ENCODE measurements around the gene NPVF. TPM values are rescaled to one million over a fixed set of nuclear protein-coding genes. Genes with fewer than 3 reads are reported as not detected.

Gene NPVF
- total RNA-seq, 2 donors from 2014 or later: not detected

DNA sequence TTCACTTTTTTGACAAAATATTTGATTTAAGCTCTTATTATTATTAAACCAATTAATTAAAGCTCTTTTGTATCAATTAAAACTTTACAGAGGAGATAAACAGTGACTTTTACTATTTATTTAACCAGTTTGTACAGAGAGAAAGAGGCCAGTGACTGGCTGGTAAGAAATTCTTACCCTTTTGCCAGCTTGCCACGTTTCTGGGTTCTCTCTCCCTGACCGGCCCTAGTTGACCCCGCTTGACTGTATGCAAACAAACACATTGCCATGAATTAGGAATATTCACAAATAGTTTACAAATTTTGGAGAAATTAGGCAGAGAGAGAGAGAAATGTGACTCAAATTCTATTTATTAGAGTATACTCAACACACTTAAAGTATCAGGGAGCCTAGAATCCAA is 36.2 kb downstream of the NPVF start:
- Mint-ChIP-seq H3K27ac (no peak overlapping the region), H3K9me3 (peaks cover 0 to 4% of the 10 kb centered on the region in 2 donors), H3K36me3 (no peaks in the 10 kb centered on the region)
- no peak for ATAC-seq
- no peak for DNase-seq (ENCODE audit: low spot score in 2 of 2)

DNA sequence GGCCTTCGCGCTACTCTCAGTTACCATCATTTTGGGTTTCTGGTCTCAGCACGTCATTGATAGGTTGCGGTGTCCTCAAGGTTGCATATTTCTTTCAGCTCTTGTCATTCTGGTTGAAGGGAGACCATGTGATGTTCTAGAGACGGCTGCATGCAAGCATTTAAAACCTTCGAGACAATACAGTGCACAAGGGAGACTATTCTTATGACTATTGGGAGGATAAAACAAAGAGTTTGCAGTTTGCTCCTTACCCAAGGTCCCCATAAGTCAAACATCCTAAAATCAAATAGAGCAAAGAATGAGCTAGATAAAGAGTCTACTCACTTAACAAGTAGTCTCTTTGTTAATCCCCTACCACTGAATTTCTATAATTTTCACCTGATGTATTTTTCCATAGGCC is 39.1 kb downstream of the NPVF start:
- H3K36me3 Mint-ChIP-seq: no peaks in the 10 kb centered on the region
- no peak overlapping the region for H3K27ac Mint-ChIP-seq
- no peaks in the 10 kb centered on the region for H3K9me3 Mint-ChIP-seq
- ATAC-seq: no peak
- DNase-seq (ENCODE audit: low spot score in 2 of 2): no peak

DNA sequence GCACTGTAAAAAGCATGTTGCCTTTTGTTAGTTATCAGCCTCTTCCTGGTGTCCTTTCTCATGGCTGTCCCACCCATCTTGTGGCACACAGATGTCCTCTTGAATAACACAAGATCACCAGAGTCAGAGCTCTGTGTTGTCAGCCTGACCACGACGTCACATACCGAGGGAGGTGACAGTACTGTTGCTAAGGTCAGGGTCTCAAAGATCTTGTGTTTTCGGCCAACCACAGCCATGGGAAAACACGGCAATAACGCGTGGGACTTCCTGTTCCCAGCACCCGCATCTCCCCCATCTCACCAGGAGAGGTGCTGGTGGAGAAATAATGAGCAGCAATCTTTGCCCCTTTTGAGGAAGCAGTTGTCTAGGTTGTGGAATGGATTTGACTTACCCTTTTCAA is 40.4 kb downstream of the NPVF start:
- H3K27ac Mint-ChIP-seq: no peak overlapping the region
- H3K36me3 Mint-ChIP-seq: no peaks in the 10 kb centered on the region
- no peaks in the 10 kb centered on the region for H3K9me3 Mint-ChIP-seq
- DNase-seq (ENCODE audit: low spot score in 2 of 2) (no peak), ATAC-seq (no peak)

DNA sequence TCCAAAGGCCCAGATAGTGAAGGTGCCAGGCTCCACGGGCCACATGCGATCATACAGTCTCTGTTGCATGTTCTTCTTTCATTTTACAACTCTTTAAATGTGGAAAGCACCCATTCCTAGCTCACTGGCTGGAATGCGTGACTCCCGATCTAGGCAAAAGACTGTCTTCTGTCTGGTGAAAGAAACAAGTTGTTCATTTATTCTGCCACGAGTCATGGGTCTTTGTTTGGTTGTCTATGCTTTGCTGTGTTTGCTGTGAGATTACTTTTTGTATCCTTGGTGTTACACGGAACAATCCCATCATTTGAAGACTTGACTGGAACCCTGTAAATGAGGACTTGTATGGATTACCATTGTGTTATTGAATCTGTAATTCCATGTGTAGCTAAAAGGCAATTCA is 41.9 kb downstream of the NPVF start:
- DNase-seq (ENCODE audit: low spot score in 2 of 2): no peak
- Mint-ChIP-seq H3K36me3 (no peaks in the 10 kb centered on the region), H3K9me3 (no peaks in the 10 kb centered on the region), H3K27ac (no peak overlapping the region)
- no peak for ATAC-seq

DNA sequence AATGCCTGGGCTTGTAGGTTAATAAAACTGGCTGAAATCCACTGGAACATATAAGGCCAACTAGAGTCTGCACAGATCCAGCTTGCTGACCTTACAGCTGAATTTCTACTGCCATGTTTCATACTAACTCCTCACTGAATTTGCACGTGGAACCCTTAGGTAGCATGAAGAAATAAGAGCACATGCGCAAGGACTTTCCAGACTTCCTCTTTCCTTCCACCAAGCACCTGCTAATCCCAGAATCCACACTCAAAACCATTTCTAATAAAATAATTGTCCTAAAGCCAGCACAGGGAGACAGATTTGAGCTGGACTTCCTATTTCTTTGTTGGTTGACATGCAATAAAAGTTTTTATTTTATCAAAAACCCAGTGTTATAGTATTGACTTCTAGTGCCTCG is 46.8 kb downstream of the NPVF start:
- peak overlapping the region in 1 of 2 donors; percentile 89 for H3K27ac Mint-ChIP-seq
- no peaks in the 10 kb centered on the region for H3K36me3 Mint-ChIP-seq
- peaks cover 0 to 5% of the 10 kb centered on the region in 2 donors for H3K9me3 Mint-ChIP-seq
- no peak for ATAC-seq
- DNase-seq (ENCODE audit: low spot score in 2 of 2): no peak

DNA sequence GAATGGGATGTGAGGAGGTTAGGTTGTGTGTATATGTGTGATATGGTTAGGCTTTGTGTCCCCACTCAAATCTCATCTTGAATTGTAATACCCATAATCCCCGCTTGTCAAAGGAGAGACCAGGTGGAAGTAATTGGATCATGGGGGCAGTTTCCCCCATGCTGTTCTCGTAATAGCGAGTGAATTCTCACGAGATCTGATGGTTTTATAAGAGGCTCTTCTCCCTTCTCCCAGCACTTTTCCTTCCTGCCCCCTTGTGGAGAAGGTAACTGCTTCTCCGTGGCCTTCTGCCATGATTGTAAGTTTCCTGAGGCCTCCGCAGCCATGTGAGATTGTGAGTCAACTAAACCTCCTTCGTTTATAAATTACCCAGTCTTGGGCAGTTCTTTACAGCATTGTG is 47.3 kb downstream of the NPVF start:
- Mint-ChIP-seq H3K27ac (peak overlapping the region; percentile 38 to 89), H3K9me3 (peaks cover 0 to 5% of the 10 kb centered on the region in 2 donors), H3K36me3 (no peaks in the 10 kb centered on the region)
- no peak for ATAC-seq
- no peak for DNase-seq (ENCODE audit: low spot score in 2 of 2)

DNA sequence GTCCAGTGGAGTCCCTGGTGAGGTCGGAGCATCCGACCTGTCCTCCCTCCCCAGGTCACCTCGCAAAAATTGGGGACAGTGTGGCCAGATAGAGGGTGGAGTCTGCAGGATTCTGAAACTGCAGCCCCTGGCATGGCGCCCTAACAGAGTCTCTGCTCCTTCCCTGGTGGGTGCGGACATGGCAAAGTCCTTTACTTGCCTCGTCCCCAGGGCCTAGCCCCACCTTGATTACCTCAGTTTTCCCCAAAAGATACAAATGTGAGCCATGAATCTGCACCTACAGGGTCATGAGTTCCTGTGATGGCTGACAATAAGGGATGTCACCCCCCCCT is 47.7 kb downstream of the NPVF start:
- no peak for DNase-seq (ENCODE audit: low spot score in 2 of 2)
- ATAC-seq: peak in 1 of 2 donors; percentile 52
- peaks cover 0 to 5% of the 10 kb centered on the region in 2 donors for H3K9me3 Mint-ChIP-seq
- H3K36me3 Mint-ChIP-seq: no peaks in the 10 kb centered on the region
- peak overlapping the region; percentile 38 to 89 for H3K27ac Mint-ChIP-seq

GRCh38 chr7:25179771-25180591 is 48.3 kb downstream of the NPVF start:
- Mint-ChIP-seq H3K27ac (peak overlapping the region; percentile 61 to 89), H3K9me3 (peaks cover 0 to 5% of the 10 kb centered on the region in 2 donors), H3K36me3 (no peaks in the 10 kb centered on the region)
- peak; percentile 91 to 100 for DNase-seq (ENCODE audit: low spot score in 2 of 2)
- peak; percentile 93 to 96 for ATAC-seq

GRCh38 chr7:25179325-25179724 is 49.0 kb downstream of the NPVF start:
- DNase-seq (ENCODE audit: low spot score in 2 of 2) (no peak), ATAC-seq (no peak)
- H3K9me3 Mint-ChIP-seq: peaks cover 0 to 5% of the 10 kb centered on the region in 2 donors
- H3K27ac Mint-ChIP-seq: peak overlapping the region in 1 of 2 donors; percentile 89
- H3K36me3 Mint-ChIP-seq: no peaks in the 10 kb centered on the region

Other genes with a start within 250 kb of the NPVF start
- 10 to 100 TPM; 42.2 to 52.0 TPM for gene OSBPL3, start 248.3 kb downstream of the NPVF start, total RNA-seq
- gene CYCS, start 103.2 kb downstream of the NPVF start, total RNA-seq: 100 to 1,000 TPM; 172 to 188 TPM

All from activated naive CD4-positive, alpha-beta T cell treated with anti-CD3 and anti-CD28 coated beads, Interleukin-2, amount 50 U/mL, for 72 hours (primary cell).